Nephron (organoid): ENCODE measurements around the gene BCHE.
A peak's percentile ranks its signal among the peaks of the same experiment; 100 is the strongest.

ENCODE experiments used
- H3K27ac Mint-ChIP-seq, 3 experiments: 2 replicates each; pipeline ENCODE4 v1.8.0; 2020; ENCODE audit warnings: mixed read lengths in 3 of 3, mild to moderate bottlenecking in 2 of 3, moderate library complexity in 1 of 3
- H3K27me3 Mint-ChIP-seq: 2 replicates; pipeline ENCODE4 v1.8.0; 2021; ENCODE audit warnings: low read depth, mild to moderate bottlenecking, moderate library complexity, mixed read lengths
- H3K36me3 Mint-ChIP-seq: 2 replicates; pipeline ENCODE4 v1.8.0; 2020; ENCODE audit warnings: low read depth, mixed read lengths
- H3K4me1 Mint-ChIP-seq: 2 replicates; pipeline ENCODE4 v1.8.0; 2020; ENCODE audit warnings: mixed read lengths
- H3K4me3 Mint-ChIP-seq, 3 experiments: 2 replicates each; pipeline ENCODE4 v1.8.0; 2020; ENCODE audit warnings: mild to moderate bottlenecking in 3 of 3, mixed read lengths in 3 of 3, moderate library complexity in 2 of 3
- H3K9me3 Mint-ChIP-seq: 2 replicates; pipeline ENCODE4 v1.8.0; 2020; ENCODE audit warnings: mixed read lengths
- TF ChIP-seq, protein P1 (sequence below), 3 experiments: fragments of 200-600 bp; sonication (generic); IDR thresholded peaks; one replicate each; pipeline ENCODE4 v1.5.0; 2021; ENCODE audit warnings: antibody characterized with exemption in 3 of 3; ENCODE audit not compliant: unreplicated experiment in 3 of 3

BCHE gene

DNA sequence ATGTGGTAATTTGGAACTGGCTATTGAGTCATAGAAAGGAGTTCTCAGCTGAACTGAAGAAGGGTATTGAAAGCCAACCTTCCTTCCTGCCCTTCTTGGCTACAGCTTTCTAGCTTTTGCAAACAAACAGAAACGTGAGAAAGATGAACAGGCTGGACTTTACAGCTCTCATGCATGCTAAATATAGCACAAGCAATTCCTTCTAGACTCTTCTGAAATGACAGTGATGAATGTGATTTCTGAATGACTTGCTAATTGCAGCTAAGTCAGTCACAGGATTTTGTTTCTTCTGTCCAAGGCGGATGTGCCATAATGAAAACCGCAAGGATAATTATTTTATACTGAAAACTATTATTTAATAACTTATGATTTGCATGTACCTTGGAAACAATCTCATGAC lies 36.3 kb downstream of the BCHE start:
- no peaks in the 10 kb centered on the region for H3K9me3 Mint-ChIP-seq
- H3K4me3 Mint-ChIP-seq = no peak overlapping the region
- H3K36me3 Mint-ChIP-seq = no peaks in the 10 kb centered on the region
- no peaks in the 10 kb centered on the region for H3K27me3 Mint-ChIP-seq
- no peak overlapping the region for H3K27ac Mint-ChIP-seq
- TF ChIP-seq, protein P1, sequence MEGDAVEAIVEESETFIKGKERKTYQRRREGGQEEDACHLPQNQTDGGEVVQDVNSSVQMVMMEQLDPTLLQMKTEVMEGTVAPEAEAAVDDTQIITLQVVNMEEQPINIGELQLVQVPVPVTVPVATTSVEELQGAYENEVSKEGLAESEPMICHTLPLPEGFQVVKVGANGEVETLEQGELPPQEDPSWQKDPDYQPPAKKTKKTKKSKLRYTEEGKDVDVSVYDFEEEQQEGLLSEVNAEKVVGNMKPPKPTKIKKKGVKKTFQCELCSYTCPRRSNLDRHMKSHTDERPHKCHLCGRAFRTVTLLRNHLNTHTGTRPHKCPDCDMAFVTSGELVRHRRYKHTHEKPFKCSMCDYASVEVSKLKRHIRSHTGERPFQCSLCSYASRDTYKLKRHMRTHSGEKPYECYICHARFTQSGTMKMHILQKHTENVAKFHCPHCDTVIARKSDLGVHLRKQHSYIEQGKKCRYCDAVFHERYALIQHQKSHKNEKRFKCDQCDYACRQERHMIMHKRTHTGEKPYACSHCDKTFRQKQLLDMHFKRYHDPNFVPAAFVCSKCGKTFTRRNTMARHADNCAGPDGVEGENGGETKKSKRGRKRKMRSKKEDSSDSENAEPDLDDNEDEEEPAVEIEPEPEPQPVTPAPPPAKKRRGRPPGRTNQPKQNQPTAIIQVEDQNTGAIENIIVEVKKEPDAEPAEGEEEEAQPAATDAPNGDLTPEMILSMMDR (IDR thresholded peaks at IDR 0.05; ENCODE audit: unreplicated experiment in 3 of 3) = no peak
- H3K4me1 Mint-ChIP-seq = peaks cover 11% of the 10 kb centered on the region

DNA sequence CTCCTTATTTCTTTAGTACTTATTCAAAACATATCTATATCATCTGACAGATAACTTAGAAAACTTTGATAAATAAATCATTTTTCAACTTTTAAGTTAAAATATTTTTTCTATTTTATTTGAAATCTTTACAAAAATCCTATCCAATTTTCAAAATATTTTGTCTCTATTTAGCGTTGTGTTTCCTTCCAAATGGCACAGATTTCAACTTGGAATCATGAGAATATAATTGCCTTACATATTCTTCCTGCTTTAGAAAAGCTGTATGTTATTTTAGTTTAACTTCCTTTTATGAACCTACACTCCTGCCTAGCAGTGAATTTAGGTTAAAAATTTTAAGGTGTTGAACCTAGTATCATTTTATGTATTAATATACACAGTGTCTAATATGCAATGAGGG lies 38.2 kb downstream of the BCHE start:
- Mint-ChIP-seq H3K9me3 (no peaks in the 10 kb centered on the region), H3K27me3 (no peaks in the 10 kb centered on the region), H3K27ac (no peak overlapping the region), H3K36me3 (no peaks in the 10 kb centered on the region), H3K4me1 (peaks cover 16% of the 10 kb centered on the region), H3K4me3 (no peak overlapping the region)
- TF ChIP-seq, protein P1 (IDR thresholded peaks at IDR 0.05; ENCODE audit: unreplicated experiment in 3 of 3) = no peak

DNA sequence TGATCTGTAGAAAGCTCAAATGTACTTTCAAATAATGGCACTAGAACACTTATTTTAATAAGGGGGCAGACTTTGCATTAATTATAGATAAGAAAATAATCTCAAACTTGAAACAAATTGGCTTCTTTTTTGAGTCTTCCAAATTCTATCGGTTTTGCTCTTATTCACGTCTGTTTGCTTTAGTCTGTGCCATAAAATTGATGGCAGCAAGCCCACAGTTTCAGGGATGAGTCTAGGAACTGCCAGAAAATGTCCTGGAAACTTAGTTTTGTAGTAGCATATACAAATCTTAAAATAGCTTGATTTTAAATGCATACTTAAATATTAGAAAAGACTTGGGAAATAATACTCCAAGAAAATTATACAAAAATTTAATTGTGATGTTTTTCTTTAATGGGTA lies 39.7 kb downstream of the BCHE start:
- peaks cover 16% of the 10 kb centered on the region for H3K4me1 Mint-ChIP-seq
- peak overlapping the region in 1 of 3 experiments; percentile 21 for H3K27ac Mint-ChIP-seq
- no peaks in the 10 kb centered on the region for H3K27me3 Mint-ChIP-seq
- H3K36me3 Mint-ChIP-seq = no peaks in the 10 kb centered on the region
- TF ChIP-seq, protein P1 (IDR thresholded peaks at IDR 0.05; ENCODE audit: unreplicated experiment in 3 of 3) = no peak
- no peaks in the 10 kb centered on the region for H3K9me3 Mint-ChIP-seq
- H3K4me3 Mint-ChIP-seq = no peak overlapping the region

DNA sequence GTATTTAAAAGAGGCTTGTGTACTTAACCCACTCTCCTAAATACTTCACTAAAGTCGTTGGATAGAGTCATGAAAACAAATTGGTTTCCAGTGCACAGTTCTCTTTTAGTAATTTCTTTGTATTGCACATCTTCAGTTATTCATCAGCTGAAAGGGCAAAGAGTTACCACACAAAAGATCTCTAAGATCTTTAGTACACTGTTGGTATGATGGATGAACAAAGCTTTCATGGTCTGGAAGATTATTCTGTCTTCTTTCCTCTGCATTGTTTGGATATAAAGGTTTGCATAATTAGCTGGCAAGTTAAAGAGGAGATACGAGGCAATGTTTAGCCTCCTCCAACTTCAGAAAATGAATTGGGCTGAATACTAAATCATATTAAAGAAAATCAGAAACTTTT lies 40.5 kb downstream of the BCHE start:
- H3K9me3 Mint-ChIP-seq = no peaks in the 10 kb centered on the region
- no peaks in the 10 kb centered on the region for H3K27me3 Mint-ChIP-seq
- TF ChIP-seq, protein P1 (IDR thresholded peaks at IDR 0.05; ENCODE audit: unreplicated experiment in 3 of 3) = no peak
- H3K36me3 Mint-ChIP-seq = no peaks in the 10 kb centered on the region
- no peak overlapping the region for H3K4me3 Mint-ChIP-seq
- H3K27ac Mint-ChIP-seq = no peak overlapping the region
- peaks cover 12% of the 10 kb centered on the region for H3K4me1 Mint-ChIP-seq

DNA sequence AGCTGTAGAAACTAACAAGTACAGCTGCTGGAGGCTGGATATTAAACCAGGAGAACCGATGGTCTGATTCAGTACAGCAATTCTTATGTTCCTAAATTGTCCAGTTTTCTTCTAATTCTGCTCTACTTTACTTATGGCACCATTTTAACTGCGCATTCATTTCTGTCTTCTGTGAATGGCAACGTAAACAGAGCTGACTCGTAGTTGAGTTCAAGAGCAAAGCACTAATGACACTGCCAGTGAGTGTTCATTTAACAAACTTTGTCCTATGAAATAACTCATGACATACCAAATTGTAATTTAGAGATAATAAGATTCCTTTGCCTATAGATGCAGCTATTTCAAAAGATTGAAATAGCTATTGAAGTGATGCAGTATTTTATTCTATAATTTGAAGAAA lies 48.7 kb downstream of the BCHE start:
- Mint-ChIP-seq H3K27ac (no peak overlapping the region), H3K4me3 (no peak overlapping the region), H3K4me1 (no peaks in the 10 kb centered on the region), H3K9me3 (no peaks in the 10 kb centered on the region), H3K27me3 (no peaks in the 10 kb centered on the region), H3K36me3 (no peaks in the 10 kb centered on the region)
- TF ChIP-seq, protein P1 (IDR thresholded peaks at IDR 0.05; ENCODE audit: unreplicated experiment in 3 of 3) = no peak

DNA sequence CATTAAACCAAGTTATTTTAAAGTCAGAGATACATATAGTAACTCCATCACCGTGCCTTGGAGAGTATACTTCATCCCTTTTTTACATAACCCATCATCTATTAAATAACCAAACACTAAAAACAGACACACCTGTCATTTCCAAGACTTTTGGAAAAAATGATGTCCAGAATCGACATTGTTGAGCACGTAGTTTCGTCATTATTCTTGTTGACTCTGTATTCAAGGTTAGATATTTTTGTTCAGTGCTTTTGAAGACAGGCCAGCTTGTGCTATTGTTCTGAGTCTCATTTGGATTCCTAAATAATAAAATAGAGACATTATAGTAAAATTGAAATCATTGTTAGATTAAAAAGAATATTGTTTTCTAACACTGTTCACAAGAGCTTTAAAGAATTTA lies 51.2 kb downstream of the BCHE start:
- H3K27ac Mint-ChIP-seq = no peak overlapping the region
- H3K4me3 Mint-ChIP-seq = no peak overlapping the region
- H3K9me3 Mint-ChIP-seq = no peaks in the 10 kb centered on the region
- TF ChIP-seq, protein P1 (IDR thresholded peaks at IDR 0.05; ENCODE audit: unreplicated experiment in 3 of 3) = no peak
- peaks cover 3% of the 10 kb centered on the region for H3K36me3 Mint-ChIP-seq
- H3K4me1 Mint-ChIP-seq = no peaks in the 10 kb centered on the region
- H3K27me3 Mint-ChIP-seq = no peaks in the 10 kb centered on the region
